RWPE1 (cell line): ENCODE measurements around the gene MYLIP.

Experiments used
- CTCF ChIA-PET: fragments of 350-600 bp; sonication (Branson Sonifier 250); formaldehyde crosslinking; extraction: SDS; loops from one replicate; lab custom pipeline; 2021; lab: Yijun Ruan, JAX
- POLR2A ChIA-PET: fragments of 400-600 bp; formaldehyde crosslinking; extraction: SDS; loops from one replicate; lab custom pipeline; 2020; ENCODE audit warnings: antibody characterized with exemption; ENCODE audit not compliant: low non-redundant PET; lab: Yijun Ruan, JAX
- DNase-seq: peaks from one replicate; pipeline ENCODE4 v3.0.0; 2012; ENCODE audit warnings: low spot score
- H3K27ac ChIP-seq: fragments of 450-650 bp; 2 replicates; pipeline ENCODE4 v1.5.1; 2017
- TF ChIP-seq, protein P1 (sequence below): fragments of 450-650 bp; conservative IDR thresholded peaks from 2 replicates; pipeline ENCODE4 v1.5.1; 2017; ENCODE audit warnings: low read depth, mild to moderate bottlenecking

Gene MYLIP

DNA sequence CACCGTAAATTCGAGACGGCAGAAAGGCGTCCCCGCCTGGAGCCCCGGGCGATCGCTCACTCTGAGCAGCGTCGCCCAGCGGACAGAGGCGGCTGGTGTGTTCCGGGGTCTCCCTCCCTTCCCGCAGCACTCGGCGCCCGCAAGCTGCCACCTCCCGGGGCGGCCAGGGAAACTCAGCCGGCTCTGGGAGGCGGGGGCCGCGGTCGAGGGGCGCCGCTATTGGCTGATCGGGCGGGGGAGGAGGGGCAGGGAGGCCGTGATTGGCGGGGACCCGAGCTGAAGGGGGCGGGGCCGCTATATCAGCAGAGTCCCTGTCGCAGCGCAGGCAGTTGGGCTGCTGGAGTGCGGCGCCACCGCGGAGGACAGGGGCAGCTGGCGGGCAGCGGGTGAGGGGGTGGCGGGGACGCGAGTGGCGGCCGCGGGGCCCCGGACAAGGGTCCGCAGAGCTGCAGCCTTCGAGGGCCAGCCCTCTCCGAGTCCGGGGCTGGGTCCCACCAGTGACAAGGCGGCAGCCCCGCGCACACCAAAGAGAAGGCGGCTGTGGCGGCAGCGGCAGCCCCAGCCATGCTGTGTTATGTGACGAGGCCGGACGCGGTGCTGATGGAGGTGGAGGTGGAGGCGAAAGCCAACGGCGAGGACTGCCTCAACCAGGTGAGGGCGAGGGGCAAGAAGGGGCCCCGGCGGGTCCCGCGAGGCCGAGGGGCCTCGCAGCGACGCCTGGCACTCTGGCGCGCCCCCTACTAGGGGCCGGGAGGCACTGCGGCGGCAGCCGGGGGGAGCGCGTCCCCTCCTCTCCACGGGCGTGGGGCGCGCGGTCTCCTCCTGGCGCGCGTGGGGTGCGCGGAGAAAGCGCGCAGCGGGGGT is at the start of gene MYLIP:
MYLIP (plus strand) TSS at position 328 of the 864 bp plus-strand sequence; CDS start at position 565, 237 bp downstream.
- H3K27ac ChIP-seq = peak within 1 kb of the TSS; percentile 43
- TF ChIP-seq, protein P1, sequence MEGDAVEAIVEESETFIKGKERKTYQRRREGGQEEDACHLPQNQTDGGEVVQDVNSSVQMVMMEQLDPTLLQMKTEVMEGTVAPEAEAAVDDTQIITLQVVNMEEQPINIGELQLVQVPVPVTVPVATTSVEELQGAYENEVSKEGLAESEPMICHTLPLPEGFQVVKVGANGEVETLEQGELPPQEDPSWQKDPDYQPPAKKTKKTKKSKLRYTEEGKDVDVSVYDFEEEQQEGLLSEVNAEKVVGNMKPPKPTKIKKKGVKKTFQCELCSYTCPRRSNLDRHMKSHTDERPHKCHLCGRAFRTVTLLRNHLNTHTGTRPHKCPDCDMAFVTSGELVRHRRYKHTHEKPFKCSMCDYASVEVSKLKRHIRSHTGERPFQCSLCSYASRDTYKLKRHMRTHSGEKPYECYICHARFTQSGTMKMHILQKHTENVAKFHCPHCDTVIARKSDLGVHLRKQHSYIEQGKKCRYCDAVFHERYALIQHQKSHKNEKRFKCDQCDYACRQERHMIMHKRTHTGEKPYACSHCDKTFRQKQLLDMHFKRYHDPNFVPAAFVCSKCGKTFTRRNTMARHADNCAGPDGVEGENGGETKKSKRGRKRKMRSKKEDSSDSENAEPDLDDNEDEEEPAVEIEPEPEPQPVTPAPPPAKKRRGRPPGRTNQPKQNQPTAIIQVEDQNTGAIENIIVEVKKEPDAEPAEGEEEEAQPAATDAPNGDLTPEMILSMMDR = peak; percentile 73

DNA sequence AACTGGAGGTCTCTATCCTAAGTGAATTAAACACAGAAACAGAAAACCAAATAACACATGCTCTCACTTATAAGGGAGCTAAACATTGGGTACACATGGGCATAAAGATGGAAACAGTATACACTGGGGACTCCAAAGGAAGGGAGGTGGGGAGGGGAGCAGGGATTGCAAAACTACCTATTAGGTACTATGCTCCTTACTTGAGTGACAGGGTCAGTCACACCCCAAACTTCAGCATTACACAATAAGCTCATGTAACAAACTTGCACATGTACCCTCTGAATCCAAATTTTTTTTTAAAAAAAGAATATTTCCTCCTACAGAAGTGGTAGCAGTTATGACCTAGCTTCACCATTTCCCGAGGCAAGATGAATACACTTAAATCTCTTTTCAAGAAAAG is 49.5 kb upstream of the MYLIP start:
- POLR2A ChIA-PET = no interaction called here
- CTCF ChIA-PET = interaction anchor here (0.5 kb wide), 1 partner anchor 1238 kb away, joined by 4 read pairs; no protein-coding TSS in a partner anchor

More for the DNA sequence above, at the start of gene MYLIP:
- DNase-seq = peak; percentile 95
- CTCF ChIA-PET = interaction anchor here (0.6 to 3.4 kb wide), 18 partner anchors 11 to 1021 kb away, joined by 3 to 18 read pairs (median 3); no protein-coding TSS in a partner anchor
- POLR2A ChIA-PET = interaction anchor here (0.6 to 0.9 kb wide), 5 partner anchors 50 to 438 kb away, joined by 3 to 5 read pairs (median 4); no protein-coding TSS in a partner anchor

GRCh38 chr6:16080204-16080603 is 48.7 kb upstream of the MYLIP start:
- CTCF ChIA-PET = no interaction called here
- POLR2A ChIA-PET = no interaction called here
- H3K27ac ChIP-seq = no peak overlapping the region
- TF ChIP-seq, protein P1 = no peak
- DNase-seq = no peak

More for the DNA sequence above, 49.5 kb upstream of the MYLIP start:
- no peak overlapping the region for H3K27ac ChIP-seq
- no peak for DNase-seq
- TF ChIP-seq, protein P1 = no peak

GRCh38 chr6:16081326-16081725 is 47.6 kb upstream of the MYLIP start:
- no peak overlapping the region for H3K27ac ChIP-seq
- ChIA-PET POLR2A (no interaction called here), CTCF (no interaction called here)
- TF ChIP-seq, protein P1 = no peak
- DNase-seq = no peak

DNA sequence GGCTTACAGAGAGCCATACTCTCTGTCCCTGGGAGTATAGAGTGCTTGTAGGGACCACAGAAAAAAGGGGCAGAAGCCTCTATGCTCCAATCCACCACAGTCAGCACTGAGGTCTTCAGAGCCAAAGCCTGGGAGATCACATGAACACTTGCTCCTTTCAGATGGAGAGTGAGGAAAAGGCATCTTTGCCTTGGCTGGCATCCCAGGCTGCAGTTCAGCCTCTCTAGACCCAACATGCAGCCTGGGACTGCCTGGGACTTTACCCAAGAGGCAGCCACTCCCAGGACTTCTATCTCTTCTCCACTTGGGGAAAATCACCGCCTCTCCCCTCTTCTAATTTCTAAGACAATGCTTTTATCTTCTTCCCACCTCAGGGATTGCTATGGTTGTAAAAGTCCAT is 46.5 kb upstream of the MYLIP start:
- TF ChIP-seq, protein P1 = no peak
- no peak overlapping the region for H3K27ac ChIP-seq
- POLR2A ChIA-PET = no interaction called here
- no peak for DNase-seq
- CTCF ChIA-PET = no interaction called here

GRCh38 chr6:16086965-16087364 is 41.9 kb upstream of the MYLIP start:
- ChIA-PET CTCF (interaction anchor here (0.6 kb wide), 1 partner anchor 117 kb away, joined by 3 read pairs; no protein-coding TSS in a partner anchor), POLR2A (no interaction called here)
- H3K27ac ChIP-seq = no peak overlapping the region
- no peak for DNase-seq
- TF ChIP-seq, protein P1 = no peak
